22Rv1 (cell line): ENCODE results near the gene ABHD14A.

ENCODE experiments used
- H3K27ac ChIP-seq: fragments of 450-650 bp; 2 replicates; pipeline ENCODE4 v1.5.1; 2017
- ZFX ChIP-seq: fragments of 450-650 bp; IDR thresholded peaks from 2 replicates; pipeline ENCODE4 v1.6.1; 2017; ENCODE audit warnings: antibody characterized with exemption, borderline replicate concordance
- TF ChIP-seq, protein P1 (sequence below): fragments of 450-650 bp; IDR thresholded peaks from 2 replicates; pipeline ENCODE4 v1.5.1; 2017; ENCODE audit warnings: mild to moderate bottlenecking

ABHD14A gene

DNA sequence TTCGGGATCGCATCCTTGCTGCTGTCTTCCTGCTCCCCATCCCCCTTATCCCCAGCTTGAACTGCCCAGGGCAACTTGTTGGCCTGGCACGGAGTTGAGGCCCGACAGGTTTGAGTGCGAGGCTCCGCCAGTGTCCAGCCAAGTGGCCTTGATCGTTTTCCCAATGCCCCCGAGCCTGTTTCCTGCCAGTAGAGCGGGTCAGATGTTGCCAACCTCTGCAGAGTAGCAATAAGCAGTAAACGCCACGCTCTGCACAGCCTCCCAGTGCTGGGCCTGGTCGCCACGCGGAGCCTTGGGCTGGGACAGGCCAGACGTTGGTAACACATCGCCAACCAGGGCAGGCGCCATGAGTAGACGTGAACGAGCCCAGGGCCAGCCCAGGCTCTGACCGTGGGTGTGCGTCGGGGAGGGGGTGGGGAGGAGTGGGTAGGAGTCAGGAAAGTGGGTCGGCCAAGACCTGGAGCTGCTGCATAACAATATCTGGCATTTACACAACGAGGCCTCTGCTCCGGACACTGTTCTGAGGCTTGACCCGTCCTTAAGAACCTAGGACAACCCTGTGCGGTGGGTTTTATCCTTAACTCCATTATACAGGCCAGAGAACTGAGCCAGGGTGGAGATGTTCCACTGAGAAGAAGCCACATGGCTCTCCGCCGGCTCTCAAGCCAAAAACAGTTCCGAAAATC, 444 bp upstream of the ABHD14A start:
- TF ChIP-seq ZFX = no peak
- TF ChIP-seq, protein P1, sequence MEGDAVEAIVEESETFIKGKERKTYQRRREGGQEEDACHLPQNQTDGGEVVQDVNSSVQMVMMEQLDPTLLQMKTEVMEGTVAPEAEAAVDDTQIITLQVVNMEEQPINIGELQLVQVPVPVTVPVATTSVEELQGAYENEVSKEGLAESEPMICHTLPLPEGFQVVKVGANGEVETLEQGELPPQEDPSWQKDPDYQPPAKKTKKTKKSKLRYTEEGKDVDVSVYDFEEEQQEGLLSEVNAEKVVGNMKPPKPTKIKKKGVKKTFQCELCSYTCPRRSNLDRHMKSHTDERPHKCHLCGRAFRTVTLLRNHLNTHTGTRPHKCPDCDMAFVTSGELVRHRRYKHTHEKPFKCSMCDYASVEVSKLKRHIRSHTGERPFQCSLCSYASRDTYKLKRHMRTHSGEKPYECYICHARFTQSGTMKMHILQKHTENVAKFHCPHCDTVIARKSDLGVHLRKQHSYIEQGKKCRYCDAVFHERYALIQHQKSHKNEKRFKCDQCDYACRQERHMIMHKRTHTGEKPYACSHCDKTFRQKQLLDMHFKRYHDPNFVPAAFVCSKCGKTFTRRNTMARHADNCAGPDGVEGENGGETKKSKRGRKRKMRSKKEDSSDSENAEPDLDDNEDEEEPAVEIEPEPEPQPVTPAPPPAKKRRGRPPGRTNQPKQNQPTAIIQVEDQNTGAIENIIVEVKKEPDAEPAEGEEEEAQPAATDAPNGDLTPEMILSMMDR = peak; percentile 77
- peak overlapping the region; percentile 97 for H3K27ac ChIP-seq

DNA sequence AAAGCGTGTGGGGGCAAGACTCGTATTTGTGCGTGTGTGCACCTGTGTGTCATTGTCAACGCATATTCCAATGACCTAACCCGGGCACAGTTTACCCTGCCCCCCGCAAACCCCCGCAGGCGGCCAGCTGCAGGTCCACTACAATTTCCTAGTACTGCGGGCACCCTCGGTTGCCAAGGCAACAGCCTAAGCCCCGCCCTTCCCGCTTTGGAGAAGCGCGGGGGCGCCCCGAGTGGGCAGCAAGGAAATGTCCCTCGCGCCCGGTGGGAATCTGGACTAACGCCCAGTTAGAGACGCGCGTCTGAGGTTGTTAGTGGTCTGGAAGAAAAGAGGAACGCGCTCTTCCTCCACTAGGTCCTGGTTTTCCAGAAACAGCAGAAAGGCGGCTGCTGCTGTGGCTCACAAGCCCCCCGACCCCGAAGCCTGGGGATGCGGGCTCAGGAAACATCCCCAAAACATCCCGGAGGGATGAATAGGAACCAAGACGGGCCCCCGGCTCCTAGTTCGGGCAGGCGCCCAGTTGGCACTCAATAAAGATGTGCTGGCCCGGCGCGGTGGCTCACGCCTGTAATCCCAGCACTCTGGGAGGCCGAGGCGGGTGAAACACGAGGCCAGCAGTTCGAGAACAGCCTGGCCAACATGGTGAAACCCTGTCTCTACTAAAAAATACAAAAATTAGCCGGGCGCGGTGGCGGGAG, 1.1 kb downstream of the ABHD14A start:
- H3K27ac ChIP-seq = peak overlapping the region; percentile 97

DNA sequence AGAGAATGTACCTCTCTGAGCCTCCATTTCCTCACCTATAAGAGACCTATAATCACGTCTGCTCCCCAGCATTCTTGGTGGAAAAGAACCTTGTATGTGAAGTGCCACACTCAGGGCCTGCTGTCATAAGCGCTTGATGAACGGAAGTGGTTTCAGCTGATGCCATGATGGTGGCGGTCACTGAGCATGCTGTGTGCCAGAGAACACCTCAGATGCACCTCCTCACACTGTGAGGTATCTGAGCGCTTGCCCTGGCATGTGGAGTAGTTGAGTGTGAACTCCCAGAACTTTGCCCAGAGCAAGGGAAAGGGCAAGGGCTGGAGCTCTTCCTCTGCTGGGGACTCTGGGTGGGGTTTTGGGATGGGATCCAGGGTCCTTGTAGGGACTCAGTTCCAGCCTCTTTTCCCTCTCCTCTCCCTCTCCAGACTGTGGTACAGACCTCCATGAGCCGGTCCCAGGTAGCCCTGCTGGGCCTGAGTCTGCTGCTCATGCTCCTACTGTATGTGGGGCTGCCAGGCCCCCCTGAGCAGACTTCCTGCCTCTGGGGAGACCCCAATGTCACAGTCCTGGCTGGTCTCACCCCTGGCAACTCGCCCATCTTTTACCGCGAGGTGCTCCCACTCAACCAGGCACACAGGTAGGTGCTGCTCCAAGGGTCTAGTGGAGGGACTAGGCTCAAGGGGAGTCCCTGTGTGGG, 2.7 kb downstream of the ABHD14A start:
- peak overlapping the region; percentile 97; the same call in 1 of the 2 replicates for H3K27ac ChIP-seq
- no peak for TF ChIP-seq ZFX
- TF ChIP-seq, protein P1 = no peak

More for the DNA sequence above, 1.1 kb downstream of the ABHD14A start:
- TF ChIP-seq, protein P1 = no peak
- no peak for TF ChIP-seq ZFX

DNA sequence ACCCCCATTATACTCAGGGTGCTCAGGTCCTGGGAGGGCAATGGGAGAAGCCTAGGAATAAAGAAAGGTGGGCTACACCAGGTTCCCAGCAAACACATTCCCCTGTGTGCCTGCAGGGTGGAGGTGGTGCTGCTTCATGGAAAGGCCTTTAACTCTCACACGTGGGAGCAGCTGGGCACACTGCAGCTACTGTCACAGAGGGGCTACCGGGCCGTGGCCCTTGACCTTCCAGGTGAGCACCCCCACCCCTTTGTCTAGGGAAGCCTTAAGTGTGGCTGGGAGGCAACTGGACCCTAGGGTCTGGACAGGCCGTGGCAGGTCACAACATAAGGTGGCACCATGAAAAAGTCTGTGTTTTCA, 3.3 kb downstream of the ABHD14A start:
- TF ChIP-seq ZFX = no peak
- TF ChIP-seq, protein P1 = no peak
- H3K27ac ChIP-seq = no peak overlapping the region

DNA sequence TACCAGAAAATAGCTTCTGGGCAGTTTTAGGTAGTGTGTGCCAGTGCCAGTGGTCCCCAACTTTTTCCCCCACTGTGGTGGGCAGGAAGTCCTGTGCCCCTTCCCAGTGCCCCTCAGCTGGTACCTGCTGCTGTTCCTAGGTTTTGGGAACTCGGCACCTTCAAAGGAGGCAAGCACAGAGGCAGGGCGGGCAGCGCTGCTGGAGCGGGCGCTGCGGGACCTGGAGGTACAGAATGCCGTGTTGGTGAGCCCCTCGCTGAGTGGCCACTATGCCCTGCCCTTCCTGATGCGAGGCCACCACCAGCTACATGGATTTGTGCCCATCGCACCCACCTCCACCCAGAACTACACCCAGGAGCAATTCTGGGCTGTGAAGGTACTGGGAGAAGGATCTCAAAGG, 5.4 kb downstream of the ABHD14A start:
- no peak for TF ChIP-seq ZFX
- TF ChIP-seq, protein P1 = no peak
- no peak overlapping the region for H3K27ac ChIP-seq

DNA sequence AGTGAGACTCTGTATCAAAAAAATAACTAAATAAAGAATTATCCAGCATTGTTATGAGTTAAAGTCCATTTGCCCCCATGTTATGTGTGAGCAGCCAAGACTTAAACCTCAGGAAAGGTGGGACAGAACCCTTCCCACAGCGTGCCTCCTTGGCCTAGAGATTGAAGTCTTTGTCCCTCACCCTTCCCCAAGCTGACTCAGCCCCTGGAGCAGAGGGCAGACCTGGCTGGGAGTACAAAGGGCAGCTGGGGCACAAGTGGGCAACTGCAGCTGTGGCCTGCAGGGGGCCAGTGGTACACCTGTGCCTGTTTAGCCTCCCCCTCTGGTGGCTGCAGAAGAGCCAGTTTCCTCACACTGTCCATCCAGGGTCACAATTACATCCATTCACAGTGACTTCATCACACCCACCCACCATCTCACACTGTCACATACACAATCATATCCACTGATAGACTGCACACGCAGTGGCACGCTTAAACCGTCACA, 7.5 kb downstream of the ABHD14A start:
- H3K27ac ChIP-seq = peak overlapping the region; percentile 99
- TF ChIP-seq, protein P1 = peak; percentile 83
- no peak for TF ChIP-seq ZFX
